Eye (tissue), 1 donor: ENCODE data around the gene SELENBP1.

Source experiments
- DNase-seq: peaks from one replicate; pipeline ENCODE4 v3.0.0-alpha.2; 2015

SELENBP1 gene

DNA sequence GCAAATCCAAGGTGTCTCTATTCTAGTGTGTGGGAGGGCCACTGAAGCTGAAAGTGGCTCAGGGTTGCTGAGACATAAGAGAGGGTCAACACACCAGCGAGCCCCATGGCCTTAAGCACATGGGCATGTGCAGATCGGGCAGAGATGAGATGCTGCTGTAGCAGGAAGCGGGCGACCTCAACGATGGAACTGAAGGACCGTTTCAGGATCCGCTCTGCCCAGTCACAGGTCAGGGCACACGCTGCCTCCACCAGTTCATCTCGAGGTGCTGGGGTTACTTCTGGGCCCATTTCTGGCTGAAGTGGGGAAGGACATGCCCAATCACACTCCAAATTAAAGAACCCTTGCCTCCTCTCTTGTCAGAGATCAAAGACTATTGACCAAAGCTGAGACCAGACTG, 28.9 kb downstream of the SELENBP1 start:
- DNase-seq = no peak

DNA sequence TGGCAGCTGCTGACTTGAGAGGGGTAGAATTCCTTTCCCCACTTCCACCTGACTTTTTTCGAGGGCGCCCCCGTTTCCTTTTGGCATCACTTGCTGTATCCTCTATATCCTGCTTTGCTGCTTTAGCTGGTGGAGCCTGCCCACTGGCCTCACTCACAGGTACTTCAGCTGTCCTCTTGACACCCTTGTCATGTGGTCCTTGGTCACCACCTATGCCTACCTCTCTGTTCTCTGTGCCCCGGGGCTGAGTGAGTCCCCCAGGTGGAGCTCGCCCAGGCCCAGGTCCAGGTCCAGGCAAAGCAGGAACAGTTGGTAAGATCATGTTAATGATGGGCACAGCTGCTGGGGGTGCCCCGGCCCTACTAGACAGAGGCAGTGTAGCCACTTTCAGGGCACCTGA, 29.9 kb downstream of the SELENBP1 start:
- no peak for DNase-seq

DNA sequence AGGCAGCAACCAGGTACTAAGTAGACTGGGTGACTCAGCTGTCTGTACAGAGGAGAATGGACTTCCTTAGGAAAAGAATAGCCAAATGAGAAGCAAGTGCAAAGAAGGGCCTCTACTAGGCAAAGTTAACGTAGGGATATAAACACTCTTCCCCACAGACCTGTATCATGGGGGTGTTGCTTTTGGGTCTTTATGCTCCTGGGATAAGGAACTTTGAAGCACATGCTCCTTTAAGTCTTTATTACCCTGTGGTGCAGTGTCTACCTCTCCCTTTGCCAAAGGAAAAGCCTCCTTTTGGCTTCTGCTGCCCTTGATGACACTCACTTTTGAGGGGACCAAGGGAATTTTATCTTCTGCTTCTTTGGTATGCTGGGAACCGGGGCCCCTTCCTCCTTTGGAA, 30.5 kb downstream of the SELENBP1 start:
- no peak for DNase-seq

DNA sequence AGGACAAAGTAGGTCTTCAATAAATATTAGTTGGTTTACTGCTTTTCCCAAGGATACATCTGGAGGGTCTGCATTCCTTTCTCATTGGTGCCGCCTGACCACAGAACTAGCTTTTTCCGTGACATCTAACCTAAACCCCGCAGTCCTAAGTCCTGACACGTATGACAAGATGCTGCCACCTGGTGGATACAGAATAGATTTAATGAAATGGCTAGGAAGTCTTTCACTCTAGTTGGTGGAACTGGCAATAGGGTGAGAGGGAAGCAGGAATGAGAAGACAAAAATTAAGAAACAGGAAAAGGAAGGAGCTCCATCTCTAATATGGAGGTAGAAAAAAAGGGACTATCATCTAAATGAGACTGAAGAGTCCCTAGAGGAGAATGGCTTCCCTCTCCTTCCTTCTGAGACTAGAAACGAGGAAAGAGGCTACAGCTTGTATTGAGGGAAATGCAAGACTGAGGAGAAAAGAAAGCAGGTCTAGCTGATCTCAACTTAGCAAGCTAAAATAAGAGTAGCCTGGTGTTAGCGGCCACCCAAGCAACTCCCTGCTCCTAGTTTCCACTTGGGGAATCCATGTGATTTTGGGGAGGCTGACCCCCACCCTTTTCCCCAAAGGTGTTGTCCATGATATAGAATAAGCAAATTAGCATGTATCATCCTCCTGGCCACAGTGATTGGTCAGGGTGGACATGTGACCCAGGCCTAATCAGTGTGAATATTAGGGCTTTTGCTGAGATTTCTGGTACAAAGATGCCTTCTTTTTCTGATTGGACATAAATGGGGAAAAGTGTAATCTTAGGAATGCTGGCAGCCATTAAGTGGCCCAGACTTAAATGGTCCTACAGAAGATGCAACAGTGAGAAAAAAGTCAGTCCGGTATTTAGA, 31.4 kb downstream of the SELENBP1 start:
- peak; percentile 89 for DNase-seq

DNA sequence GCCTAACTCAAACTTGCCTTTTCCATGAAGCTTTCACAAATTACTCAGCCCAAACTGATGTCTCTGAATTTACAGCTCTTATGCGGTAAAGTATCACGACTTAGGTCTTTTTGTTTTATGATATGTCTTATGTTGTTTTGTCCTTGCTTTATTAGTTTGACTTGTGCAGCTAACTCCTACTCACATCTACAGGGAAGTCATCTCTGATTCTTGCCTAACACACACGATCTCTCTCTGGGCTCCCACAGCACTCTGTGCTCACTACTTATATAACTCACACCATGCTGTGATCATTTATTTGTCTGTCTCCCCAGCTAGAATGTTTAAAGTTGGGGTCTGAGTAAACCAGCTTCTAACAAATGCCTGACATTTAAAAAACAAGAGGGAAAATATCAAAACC, 35.9 kb downstream of the SELENBP1 start:
- no peak for DNase-seq

DNA sequence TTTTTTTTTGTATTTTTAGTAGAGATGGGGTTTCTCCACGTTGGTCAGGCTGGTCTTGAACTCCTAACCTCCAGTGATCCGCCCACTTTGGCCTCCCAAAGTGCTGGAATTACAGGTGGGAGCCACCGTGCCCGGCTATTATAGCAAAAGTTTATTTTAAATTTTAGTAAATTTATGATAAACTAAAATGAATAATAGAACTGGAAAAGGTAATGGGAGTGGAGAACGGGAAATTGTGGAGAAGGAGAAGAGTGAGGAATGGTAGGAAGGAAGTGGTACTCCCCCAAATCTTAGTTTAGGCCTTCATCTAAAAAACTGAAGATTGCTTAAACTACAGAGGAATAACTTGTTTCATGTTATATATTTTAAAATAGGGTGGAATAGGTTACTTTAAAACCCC, 37.7 kb downstream of the SELENBP1 start:
- DNase-seq = no peak

DNA sequence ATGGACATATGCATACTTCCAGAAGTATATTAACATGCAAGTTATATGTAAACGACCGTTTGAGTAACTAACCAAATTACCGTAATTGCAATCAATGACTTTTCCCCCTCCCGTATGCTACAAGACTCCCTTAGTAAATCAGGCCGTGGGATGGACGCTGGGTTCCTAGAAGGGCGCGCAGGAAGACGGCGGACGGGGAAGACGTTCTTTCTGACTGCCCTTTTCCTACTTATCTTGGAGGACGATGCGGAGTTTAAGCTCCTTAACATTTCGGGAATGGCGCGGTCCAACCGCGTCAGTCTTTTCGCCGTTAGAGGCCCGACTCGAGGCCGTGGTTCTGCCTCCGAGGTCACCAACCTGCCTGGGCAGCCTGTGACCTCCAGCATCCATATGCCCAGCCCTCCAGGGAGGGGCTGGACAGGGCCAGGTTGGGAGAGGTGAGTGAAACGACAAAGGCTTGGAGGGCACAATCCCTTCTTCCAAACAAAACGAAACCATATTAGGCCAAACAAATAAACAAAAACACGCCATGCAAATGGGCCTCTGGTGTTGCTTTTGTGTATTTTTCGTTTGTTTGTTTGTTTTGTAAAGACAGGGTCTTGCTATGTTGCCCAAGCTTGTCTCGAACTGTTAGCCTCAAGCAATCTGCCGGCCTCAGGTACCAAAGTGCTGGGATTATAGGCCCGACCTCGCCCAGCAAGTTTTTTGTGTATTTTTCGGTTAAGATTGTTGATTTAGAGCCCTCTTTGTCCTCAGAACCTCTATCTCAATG, 44.4 kb downstream of the SELENBP1 start:
- DNase-seq = no peak

DNA sequence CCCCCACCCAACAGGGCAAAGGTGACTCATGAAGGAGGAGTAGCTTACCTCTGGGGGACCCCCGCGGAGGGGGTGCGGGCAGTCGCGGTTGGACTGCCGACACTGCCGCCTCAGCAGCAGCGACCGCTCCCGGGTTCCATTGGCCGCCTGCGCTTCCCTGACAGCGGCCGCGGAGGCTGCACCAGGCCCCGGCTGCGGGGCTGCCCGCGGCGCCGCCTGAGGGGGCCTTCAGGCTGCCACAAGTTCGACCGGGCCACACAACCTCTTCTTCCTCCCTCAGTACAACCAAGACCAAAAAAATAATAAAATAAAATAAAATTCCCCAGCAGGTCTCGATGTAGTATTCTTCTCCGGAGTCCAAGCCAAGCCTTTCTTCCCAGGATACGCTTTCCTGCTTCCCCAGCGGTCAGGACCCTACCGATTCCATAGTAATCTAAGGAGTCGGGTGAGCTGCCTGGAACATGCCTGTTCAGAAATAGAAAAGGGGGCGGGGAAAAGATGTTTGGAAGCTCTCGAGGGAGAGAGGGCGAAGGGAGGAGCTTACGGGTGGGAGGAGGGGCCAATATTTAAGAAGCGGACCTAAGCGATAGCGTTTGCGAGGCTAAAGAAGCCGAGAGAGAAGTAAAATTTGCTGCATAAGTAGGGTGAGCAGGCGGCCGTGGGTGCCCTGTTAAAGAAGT, 45.1 kb downstream of the SELENBP1 start, which contains the start of gene PI4KB:
Gene PI4KB, minus strand, starts transcription at position 194 of the 680 bp plus-strand sequence. CDS start 10,935 bp downstream, outside the sequence.
- DNase-seq = peak; percentile 100

DNA sequence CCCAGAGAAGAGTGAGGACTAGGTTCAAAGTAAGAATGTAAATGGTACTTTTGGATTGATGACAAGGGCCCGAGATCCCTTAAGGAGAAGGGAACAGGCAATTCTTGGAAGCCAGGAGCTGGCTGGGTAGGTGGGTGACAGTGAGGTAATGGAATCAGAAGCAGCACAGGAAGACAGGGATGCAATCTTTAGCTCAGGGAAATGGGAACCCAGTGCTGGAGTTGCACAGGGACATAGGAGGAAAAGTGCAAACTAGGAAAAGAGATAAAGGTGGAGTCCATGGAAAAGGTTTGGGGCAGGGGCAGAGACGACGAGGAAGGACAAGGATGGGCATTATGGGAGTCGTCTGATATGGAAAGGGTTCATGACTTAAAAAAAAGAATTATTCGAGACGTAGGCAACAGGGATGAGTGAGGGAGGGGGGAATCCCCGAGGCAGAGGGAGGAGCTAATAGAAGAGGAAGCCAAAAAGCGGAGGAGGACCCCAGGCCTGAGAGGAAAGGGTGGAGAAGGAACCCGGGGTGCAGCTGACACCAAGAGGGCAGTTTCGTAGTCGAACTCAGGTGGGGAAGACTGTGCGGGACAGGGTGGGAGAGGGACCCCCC, 45.8 kb downstream of the SELENBP1 start:
- DNase-seq = peak; percentile 56

DNA sequence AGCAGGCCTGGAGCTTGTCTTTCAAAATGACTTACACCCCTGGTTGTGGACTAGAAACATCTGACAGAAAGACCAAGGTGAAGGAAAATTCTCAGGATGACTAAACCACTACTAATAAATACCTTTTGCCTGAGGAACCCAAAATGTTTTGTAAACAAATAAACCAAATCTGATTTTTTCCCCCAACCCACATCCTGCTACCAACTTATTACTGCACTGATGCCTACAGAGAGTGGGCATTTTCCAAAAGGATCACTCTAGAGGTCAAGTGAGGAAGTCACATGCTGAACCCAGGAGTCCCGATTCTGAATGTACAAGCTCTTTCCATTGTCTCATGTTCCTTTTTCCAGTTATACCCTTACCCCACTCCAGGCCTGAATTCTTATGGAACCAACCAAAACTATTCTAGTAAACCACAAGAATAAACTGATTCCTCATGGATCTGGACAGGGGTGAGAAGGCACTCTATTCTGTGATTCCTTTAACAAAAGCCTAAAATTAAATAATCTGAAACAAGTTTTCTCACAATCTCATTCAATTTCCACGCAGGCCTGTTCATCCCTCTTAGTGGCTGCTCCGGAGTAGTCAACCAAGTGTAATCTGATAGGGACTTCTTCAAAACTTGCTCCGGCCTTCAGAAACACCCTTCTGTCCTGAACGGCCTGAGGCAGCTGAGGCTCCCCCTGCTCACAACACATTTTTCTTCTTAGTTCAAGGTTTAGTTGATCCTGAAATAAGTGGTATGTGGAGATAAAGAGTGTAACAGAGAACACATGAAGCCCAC, 46.7 kb downstream of the SELENBP1 start:
- no peak for DNase-seq

DNA sequence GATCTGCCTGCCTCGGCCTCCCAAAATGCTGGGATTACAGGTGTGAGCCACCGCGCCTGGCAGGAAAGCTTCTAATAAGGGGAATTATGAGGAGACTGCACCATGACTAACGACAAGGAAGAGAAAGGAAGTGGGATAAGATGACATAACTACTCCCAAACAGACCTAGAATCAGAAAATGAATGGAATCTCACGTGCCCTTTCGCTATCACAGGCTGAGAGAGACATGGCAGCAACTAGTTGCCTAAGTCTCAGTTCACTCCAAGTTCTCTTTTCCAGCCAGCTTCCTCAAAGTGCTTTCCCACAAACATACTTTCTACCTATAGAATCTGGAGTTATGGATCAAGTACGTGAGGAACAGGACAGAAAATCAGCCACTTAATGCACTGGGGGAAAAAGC, 47.3 kb downstream of the SELENBP1 start:
- no peak for DNase-seq

DNA sequence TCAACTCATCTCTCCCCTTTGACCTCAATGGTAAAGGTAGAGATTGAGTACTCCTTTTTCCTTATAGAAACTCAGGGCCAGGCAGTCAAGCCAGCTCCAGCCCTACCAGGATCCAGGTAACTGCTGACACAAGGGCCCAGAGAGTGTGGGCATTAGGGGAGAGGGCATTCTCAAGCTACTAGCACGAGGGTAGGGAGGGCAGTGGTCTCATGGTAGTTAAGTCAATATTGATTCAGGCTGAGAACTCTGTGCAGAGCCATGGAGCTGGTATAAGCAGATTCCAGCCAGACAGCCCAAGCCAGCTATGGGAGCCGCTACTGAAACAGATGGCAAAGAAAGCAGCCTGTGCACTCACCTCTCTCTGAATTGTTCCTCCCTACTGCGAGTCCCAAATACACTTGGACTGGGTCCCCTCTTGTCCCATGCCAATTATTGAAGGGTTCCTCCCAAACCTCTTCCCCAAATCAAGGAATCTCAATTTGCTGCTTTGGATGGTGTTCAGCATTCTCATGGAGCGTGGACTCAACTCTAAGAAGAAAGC, 48.0 kb downstream of the SELENBP1 start:
- DNase-seq = no peak

DNA sequence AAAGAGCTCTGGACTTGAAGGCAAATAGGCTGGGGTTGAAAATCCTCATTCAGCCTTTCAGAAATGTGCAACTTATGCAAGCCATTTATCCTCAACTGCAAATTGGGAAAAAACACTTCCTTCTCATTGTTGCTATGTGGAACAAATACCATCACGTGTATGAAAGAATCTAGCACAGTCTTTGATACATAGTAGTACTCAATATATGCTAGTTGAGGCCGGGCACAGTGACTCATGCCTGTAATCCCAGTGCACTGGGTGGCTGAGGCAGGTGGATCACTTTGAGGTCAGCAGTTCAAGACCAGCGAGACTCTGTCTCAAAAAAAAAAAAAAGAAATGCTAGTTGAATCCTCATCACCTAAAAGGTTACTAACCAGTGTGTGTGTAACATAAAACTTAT, 53.5 kb downstream of the SELENBP1 start:
- DNase-seq = no peak

DNA sequence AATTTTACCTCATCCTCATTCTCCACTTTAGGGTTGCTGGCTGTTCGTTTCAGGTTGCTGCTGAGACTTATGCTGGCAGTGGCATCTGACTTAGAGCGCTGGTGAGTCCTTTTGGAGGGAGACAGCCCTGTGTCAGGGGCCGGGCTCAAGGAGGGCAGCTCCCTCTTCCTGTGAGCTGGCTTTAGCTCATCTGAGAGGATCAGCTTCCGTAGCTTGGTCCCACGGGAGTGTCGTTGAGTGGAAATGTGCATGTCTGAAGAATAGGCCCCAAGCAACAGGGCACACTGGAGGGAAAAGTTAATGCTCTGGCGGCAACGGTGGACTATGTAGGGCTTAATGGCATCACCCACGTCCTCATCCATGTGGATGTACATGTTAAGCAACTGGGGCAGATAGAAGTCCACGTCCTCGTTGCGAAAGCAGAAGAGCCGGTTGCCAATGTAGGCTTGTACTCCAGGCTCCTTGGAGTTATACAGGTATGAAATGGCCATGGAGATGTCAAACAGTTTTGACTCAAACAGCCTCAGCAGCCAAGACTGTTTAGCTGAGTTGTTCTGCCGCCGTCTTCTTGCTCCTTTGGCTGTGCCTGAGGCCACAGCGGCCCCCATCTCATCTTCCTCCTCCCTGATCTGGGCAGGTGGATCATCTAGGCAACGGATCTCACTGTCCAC, 56.8 kb downstream of the SELENBP1 start:
- no peak for DNase-seq
